H1 (cell line): Measurements from ENCODE around the gene HID1. TPM values are rescaled to one million over a fixed set of nuclear protein-coding genes. Genes with fewer than 3 reads are reported as not detected.

ENCODE experiments used
- ASH2L ChIP-seq: fragments of 200-600, 300-600 bp; sonication (generic); IDR thresholded peaks from one replicate; pipeline ENCODE4 v1.7.1; 2017; ENCODE audit warnings: low read length
- BACH1 ChIP-seq: IDR thresholded peaks from 2 replicates; pipeline ENCODE4 v1.6.1; 2012; ENCODE audit warnings: low read length, improper control_type of control experiment
- GABPA ChIP-seq: IDR thresholded peaks from 2 replicates; pipeline ENCODE4 v1.6.1; 2011; ENCODE audit warnings: mild to moderate bottlenecking, low read length, moderate library complexity, borderline replicate concordance; ENCODE audit not compliant: insufficient read depth
- JUND ChIP-seq: IDR thresholded peaks from 2 replicates; pipeline ENCODE4 v1.6.1; 2011; ENCODE audit warnings: mild to moderate bottlenecking, improper control_type of control experiment, low read length
- NANOG ChIP-seq: IDR thresholded peaks from 2 replicates; pipeline ENCODE4 v1.6.1; 2011; ENCODE audit warnings: low read length, low read depth, mild to moderate bottlenecking, inconsistent platforms; ENCODE audit not compliant: insufficient read depth, poor library complexity, severe bottlenecking
- NRF1 ChIP-seq: IDR thresholded peaks from 2 replicates; pipeline ENCODE4 v1.6.1; 2011; ENCODE audit warnings: mild to moderate bottlenecking, low read depth, low read length, improper control_type of control experiment
- PHF8 ChIP-seq: fragments of 200-600 bp; sonication (generic); conservative IDR thresholded peaks from 2 replicates; pipeline ENCODE4 v1.7.1; 2012; ENCODE audit warnings: low read depth, mild to moderate bottlenecking, inconsistent platforms, low read length, moderate library complexity
- RAD21 ChIP-seq, 2 experiments: IDR thresholded peaks in 1 of 2; conservative IDR thresholded peaks in 1 of 2; 2 replicates each; pipeline ENCODE4 v1.6.1; 2011; ENCODE audit warnings: low read depth in 2 of 2, low read length in 2 of 2, improper control_type of control experiment in 1 of 2, inconsistent platforms in 1 of 2, mild to moderate bottlenecking in 1 of 2, moderate library complexity in 1 of 2
- SIRT6 ChIP-seq: IDR thresholded peaks from one replicate; pipeline ENCODE4 v1.7.1; 2012; ENCODE audit warnings: low read length, inconsistent platforms
- SUZ12 ChIP-seq: fragments of 200-600 bp; sonication (generic); IDR thresholded peaks from 2 replicates; pipeline ENCODE4 v1.6.1; 2012; ENCODE audit warnings: mild to moderate bottlenecking, inconsistent platforms, low read length, moderate library complexity, mixed read lengths
- TEAD4 ChIP-seq: IDR thresholded peaks from 2 replicates; pipeline ENCODE4 v1.6.1; 2012; ENCODE audit warnings: low read depth, low read length, inconsistent platforms, mixed read lengths
- polyA plus RNA-seq, 7 experiments: library from polyadenylated mRNA; depleted of rRNA in 3 of 7; stranded (reverse) in 5 of 7; unstranded in 2 of 7; fragments of >200 nt in 5 of 7; fragments of 200-250 nt in 2 of 7; gene quantifications; 1 replicate in 5 of 7; 2 replicates in 1 of 7; 4 replicates in 1 of 7; pipeline versions ENCODE4 v1.2.1 to v1.2.3, GENCODE V29; 2011 to 2013; ENCODE audit warnings: missing spikeins in 2 of 7, mixed read lengths in 2 of 7
- total RNA-seq: library from RNA; stranded (reverse); fragmentation: NEBNext Ultra II Directional; extraction: Animal tissue kit (Norgen Biotek cat#: 25700); gene quantifications from 2 replicates; pipeline ENCODE4 v1.2.1, GENCODE V29; 2021
- TF ChIP-seq, protein P1 (sequence below): fragments of 300-600 bp; sonication (generic); IDR thresholded peaks from 2 replicates; pipeline ENCODE4 v1.7.1; 2012; ENCODE audit warnings: low read length, moderate library complexity, mild to moderate bottlenecking, inconsistent platforms; ENCODE audit not compliant: insufficient replicate concordance

HID1 gene
- total and polyA plus RNA-seq, 2 of the 8 experiments (the other 6 are each of a cell fraction or from before 2014, with no cell fraction given), result 15.1 to 25.9 TPM

DNA sequence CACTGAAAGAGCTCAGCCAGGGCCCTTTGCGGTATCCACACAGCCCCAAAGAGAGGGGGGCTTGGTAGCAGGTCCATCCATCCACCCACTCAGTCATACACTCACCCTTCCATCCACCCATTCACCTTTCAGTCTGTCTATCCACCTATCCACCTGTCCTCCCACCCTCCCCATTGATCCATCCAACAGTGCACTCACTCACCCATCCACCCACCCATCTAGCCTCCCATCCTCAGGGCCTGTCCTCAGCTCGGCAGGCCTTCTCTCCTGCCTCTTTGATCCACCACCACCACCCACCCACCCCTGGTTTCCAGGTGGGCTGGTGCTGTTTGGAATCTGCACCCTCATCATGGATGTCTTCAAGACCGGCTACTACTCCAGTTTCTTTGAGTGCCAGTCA is 47.3 kb downstream of the HID1 start (continued):
- TF ChIP-seq, protein P1, sequence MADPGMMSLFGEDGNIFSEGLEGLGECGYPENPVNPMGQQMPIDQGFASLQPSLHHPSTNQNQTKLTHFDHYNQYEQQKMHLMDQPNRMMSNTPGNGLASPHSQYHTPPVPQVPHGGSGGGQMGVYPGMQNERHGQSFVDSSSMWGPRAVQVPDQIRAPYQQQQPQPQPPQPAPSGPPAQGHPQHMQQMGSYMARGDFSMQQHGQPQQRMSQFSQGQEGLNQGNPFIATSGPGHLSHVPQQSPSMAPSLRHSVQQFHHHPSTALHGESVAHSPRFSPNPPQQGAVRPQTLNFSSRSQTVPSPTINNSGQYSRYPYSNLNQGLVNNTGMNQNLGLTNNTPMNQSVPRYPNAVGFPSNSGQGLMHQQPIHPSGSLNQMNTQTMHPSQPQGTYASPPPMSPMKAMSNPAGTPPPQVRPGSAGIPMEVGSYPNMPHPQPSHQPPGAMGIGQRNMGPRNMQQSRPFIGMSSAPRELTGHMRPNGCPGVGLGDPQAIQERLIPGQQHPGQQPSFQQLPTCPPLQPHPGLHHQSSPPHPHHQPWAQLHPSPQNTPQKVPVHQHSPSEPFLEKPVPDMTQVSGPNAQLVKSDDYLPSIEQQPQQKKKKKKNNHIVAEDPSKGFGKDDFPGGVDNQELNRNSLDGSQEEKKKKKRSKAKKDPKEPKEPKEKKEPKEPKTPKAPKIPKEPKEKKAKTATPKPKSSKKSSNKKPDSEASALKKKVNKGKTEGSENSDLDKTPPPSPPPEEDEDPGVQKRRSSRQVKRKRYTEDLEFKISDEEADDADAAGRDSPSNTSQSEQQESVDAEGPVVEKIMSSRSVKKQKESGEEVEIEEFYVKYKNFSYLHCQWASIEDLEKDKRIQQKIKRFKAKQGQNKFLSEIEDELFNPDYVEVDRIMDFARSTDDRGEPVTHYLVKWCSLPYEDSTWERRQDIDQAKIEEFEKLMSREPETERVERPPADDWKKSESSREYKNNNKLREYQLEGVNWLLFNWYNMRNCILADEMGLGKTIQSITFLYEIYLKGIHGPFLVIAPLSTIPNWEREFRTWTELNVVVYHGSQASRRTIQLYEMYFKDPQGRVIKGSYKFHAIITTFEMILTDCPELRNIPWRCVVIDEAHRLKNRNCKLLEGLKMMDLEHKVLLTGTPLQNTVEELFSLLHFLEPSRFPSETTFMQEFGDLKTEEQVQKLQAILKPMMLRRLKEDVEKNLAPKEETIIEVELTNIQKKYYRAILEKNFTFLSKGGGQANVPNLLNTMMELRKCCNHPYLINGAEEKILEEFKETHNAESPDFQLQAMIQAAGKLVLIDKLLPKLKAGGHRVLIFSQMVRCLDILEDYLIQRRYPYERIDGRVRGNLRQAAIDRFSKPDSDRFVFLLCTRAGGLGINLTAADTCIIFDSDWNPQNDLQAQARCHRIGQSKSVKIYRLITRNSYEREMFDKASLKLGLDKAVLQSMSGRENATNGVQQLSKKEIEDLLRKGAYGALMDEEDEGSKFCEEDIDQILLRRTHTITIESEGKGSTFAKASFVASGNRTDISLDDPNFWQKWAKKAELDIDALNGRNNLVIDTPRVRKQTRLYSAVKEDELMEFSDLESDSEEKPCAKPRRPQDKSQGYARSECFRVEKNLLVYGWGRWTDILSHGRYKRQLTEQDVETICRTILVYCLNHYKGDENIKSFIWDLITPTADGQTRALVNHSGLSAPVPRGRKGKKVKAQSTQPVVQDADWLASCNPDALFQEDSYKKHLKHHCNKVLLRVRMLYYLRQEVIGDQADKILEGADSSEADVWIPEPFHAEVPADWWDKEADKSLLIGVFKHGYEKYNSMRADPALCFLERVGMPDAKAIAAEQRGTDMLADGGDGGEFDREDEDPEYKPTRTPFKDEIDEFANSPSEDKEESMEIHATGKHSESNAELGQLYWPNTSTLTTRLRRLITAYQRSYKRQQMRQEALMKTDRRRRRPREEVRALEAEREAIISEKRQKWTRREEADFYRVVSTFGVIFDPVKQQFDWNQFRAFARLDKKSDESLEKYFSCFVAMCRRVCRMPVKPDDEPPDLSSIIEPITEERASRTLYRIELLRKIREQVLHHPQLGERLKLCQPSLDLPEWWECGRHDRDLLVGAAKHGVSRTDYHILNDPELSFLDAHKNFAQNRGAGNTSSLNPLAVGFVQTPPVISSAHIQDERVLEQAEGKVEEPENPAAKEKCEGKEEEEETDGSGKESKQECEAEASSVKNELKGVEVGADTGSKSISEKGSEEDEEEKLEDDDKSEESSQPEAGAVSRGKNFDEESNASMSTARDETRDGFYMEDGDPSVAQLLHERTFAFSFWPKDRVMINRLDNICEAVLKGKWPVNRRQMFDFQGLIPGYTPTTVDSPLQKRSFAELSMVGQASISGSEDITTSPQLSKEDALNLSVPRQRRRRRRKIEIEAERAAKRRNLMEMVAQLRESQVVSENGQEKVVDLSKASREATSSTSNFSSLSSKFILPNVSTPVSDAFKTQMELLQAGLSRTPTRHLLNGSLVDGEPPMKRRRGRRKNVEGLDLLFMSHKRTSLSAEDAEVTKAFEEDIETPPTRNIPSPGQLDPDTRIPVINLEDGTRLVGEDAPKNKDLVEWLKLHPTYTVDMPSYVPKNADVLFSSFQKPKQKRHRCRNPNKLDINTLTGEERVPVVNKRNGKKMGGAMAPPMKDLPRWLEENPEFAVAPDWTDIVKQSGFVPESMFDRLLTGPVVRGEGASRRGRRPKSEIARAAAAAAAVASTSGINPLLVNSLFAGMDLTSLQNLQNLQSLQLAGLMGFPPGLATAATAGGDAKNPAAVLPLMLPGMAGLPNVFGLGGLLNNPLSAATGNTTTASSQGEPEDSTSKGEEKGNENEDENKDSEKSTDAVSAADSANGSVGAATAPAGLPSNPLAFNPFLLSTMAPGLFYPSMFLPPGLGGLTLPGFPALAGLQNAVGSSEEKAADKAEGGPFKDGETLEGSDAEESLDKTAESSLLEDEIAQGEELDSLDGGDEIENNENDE, result no peak
- no peak for TF ChIP-seq PHF8
- TF ChIP-seq BACH1, result no peak
- no peak for TF ChIP-seq SUZ12
- TF ChIP-seq RAD21 (IDR thresholded peaks at IDR 0.05 in 1 of 2, conservative IDR thresholded peaks at IDR 0.05 in 1 of 2; ENCODE audit: low read depth in 2 of 2, low read length in 2 of 2), result no peak
- no peak for TF ChIP-seq SIRT6
- no peak for TF ChIP-seq JUND
- no peak for TF ChIP-seq ASH2L
- no peak for TF ChIP-seq TEAD4
- no peak for TF ChIP-seq NANOG
- TF ChIP-seq GABPA, result no peak
- no peak for TF ChIP-seq NRF1
